ENCODE results near the gene ZDHHC4.
A peak's percentile ranks its signal among the peaks of the same experiment; 100 is the strongest.

ZDHHC4 gene

GRCh38 chr7:6637544-6638229, 60.4 kb downstream of the ZDHHC4 start:
- peak; percentile 68 for DNase-seq
